ENCODE results near the gene VEGFA.

DNA sequence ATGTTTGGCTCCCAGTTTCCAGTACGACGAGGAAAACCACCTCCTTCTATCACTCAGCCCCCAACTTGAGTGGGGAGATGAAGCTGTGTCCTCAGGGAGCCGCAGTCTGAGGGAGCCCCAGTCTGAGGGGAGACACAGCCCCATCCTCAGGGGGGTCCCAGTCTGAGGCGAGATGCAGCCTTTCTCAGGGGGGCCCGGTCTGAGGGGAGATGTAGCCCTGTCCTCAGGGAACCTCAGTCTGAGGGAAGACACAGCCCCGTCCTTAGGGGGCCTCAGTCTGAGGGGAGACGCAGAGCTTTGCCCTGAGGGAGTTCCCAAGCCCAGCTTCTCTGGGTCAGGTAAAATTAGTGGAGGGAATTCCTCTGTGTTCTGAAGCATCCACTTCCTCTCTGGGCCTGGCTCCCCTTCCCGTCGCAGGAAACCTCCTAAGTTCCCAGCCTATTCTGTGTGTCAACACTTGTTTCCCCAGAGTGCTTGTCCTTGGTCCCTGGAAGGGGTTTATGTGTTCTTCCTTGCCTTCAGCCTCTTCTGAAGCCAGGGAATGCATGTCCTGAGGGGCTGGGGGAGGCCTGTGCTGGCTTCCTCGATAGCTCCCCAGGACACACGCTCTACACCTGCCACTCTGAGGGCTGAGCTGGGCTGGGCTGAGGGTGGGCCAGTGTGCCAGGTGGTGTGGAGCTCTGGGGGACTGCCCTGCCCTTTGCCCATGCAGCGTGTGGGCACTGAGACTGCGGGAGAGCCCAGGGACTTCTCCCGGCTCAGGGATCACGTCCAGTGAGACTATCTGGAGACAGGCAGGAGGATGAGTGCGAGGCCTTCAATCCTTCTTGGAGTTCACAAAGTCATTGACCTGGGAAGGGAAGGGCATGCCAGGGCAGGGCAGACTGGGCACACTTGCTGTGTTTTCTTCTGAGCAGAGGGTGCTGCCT lies 55.4 kb downstream of the VEGFA start:
- TF ChIP-seq POLR2A (IDR thresholded peaks at IDR 0.05; ENCODE audit: low read depth, low read length) (no peak), POLR2AphosphoS5 (IDR thresholded peaks at IDR 0.05; ENCODE audit: low read depth, low read length) (no peak)
